Measurements from ENCODE around the gene ARID1B. TPM values are rescaled to one million over a fixed set of nuclear protein-coding genes. Genes with fewer than 3 reads are reported as not detected.

ARID1B gene
- total and polyA plus RNA-seq, 10 donors: 17.7 to 223 (median 141) TPM

DNA sequence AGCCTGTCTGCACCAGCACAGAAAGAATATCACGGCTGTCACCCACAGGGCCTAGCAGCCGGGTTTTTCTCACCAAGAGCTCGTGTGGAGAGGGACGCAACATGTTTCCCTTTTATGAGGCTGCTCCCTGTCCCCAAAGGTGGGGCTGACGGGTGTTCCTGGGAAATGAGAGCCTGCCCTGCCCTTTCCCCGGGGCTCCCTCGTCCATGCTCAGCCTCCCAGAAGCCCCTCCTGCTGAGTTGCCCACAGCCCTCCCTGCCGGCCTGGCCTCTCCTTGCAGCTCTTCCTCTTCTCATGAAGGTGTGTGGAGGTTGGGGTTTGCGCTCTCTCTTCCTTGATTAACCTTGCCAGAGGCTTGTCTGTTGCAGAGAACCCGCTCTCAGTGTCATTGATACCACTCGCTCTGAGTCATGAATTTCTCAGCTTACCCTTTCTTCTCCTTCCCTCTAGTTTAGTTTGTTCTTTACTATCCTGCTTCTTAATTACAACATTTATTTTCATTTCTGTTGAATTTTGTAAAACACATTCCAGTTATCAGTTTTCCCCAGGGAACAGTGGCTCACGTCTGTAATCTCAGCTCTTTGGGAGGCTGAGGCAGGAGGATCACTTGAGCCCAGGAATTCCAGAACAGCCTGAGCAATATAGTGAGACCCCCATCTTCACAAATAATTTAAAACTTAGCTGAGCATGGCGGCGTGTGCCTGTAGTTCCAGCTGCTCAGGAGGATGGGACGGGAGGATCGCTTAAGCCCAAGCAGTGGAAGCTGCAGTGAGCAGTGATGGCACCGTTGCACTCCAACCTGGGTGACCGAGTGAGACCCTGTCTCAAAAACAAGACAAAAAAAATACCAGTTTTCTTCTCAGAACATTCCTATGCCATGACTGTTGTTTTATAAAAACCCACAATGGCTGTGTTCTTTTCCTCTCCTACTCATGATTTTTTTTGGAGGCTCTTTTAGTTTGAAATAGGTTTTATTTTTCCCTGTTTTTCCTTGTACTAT lies 442.3 kb downstream of the ARID1B start:
- Histone ChIP-seq H3K9me3 (no peaks in the 10 kb centered on the region), H3K4me1 (peaks cover 11 to 45% (median 31%) of the 10 kb centered on the region in 6 donors), H3K27me3 (replicated peaks in 1 of 7) (peaks cover 0 to 3% (median 0%) of the 10 kb centered on the region in 7 donors), H3K27ac (no peak overlapping the region), H3K36me3 (no peaks in the 10 kb centered on the region), H3K4me3 (no peak overlapping the region)
- no peak for TF ChIP-seq POLR2AphosphoS5 (IDR thresholded peaks at IDR 0.05)
- TF ChIP-seq, protein P1, sequence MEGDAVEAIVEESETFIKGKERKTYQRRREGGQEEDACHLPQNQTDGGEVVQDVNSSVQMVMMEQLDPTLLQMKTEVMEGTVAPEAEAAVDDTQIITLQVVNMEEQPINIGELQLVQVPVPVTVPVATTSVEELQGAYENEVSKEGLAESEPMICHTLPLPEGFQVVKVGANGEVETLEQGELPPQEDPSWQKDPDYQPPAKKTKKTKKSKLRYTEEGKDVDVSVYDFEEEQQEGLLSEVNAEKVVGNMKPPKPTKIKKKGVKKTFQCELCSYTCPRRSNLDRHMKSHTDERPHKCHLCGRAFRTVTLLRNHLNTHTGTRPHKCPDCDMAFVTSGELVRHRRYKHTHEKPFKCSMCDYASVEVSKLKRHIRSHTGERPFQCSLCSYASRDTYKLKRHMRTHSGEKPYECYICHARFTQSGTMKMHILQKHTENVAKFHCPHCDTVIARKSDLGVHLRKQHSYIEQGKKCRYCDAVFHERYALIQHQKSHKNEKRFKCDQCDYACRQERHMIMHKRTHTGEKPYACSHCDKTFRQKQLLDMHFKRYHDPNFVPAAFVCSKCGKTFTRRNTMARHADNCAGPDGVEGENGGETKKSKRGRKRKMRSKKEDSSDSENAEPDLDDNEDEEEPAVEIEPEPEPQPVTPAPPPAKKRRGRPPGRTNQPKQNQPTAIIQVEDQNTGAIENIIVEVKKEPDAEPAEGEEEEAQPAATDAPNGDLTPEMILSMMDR (IDR thresholded peaks at IDR 0.05 in 8 of 11, conservative IDR thresholded peaks at IDR 0.05 in 3 of 11): no peak
- no peak for TF ChIP-seq POLR2A (IDR thresholded peaks at IDR 0.05)
- DNase-seq: peak; percentile 71
- intact Hi-C loops (cut with DNase I; ENCODE audit: low total_unique reads): no loop called here
- 88 to 92% (median 89%) methylated on average over 18 of the region's 18 CpGs for WGBS, 5 donors

- no peaks in the 10 kb centered on the region for H3K9me3 ChIP-seq
- 46 to 84% (median 74%) methylated on average over 1 of the region's 1 CpG for WGBS, 5 donors
- H3K27ac ChIP-seq: peak overlapping the region in 1 of 8 donors; percentile 52
- no peak for DNase-seq
- peak overlapping the region in 6 of 8 donors; percentile 31 to 69 (median 37) for H3K4me3 ChIP-seq
- peaks cover 0 to 3% (median 0%) of the 10 kb centered on the region in 7 donors for H3K27me3 ChIP-seq (replicated peaks in 1 of 7)
- H3K4me1 ChIP-seq: peaks cover 11 to 55% (median 34%) of the 10 kb centered on the region in 6 donors
- TF ChIP-seq POLR2AphosphoS5 (IDR thresholded peaks at IDR 0.05) (no peak), POLR2A (IDR thresholded peaks at IDR 0.05) (no peak)
- TF ChIP-seq, protein P1 (IDR thresholded peaks at IDR 0.05 in 8 of 11, conservative IDR thresholded peaks at IDR 0.05 in 3 of 11): no peak
- intact Hi-C loops (cut with DNase I; ENCODE audit: low total_unique reads): no loop called here
- H3K36me3 ChIP-seq: no peaks in the 10 kb centered on the region
Observed at GRCh38 chr6:157220485-157220884, 443.3 kb downstream of the ARID1B start.

GRCh38 chr6:157221049-157221816 lies 444.1 kb downstream of the ARID1B start:
- Histone ChIP-seq H3K36me3 (no peaks in the 10 kb centered on the region), H3K27me3 (replicated peaks in 1 of 7) (peaks cover 0 to 3% (median 0%) of the 10 kb centered on the region in 7 donors), H3K9me3 (no peaks in the 10 kb centered on the region), H3K4me1 (peaks cover 11 to 59% (median 37%) of the 10 kb centered on the region in 6 donors), H3K4me3 (peak overlapping the region; percentile 21 to 69 (median 34)), H3K27ac (peak overlapping the region in 4 of 8 donors; percentile 9 to 52 (median 32))
- peak; percentile 95 for DNase-seq
- WGBS, 5 donors: 23 to 31% (median 26%) methylated on average over 39 to 41 of the region's 41 CpGs
- intact Hi-C loops (cut with DNase I; ENCODE audit: low total_unique reads): no loop called here
- no peak for TF ChIP-seq POLR2A (IDR thresholded peaks at IDR 0.05)
- TF ChIP-seq, protein P1 (IDR thresholded peaks at IDR 0.05 in 8 of 11, conservative IDR thresholded peaks at IDR 0.05 in 3 of 11): peak in 4 of 11 experiments; percentile 17 to 38 (median 29)
- TF ChIP-seq POLR2AphosphoS5 (IDR thresholded peaks at IDR 0.05): peak; percentile 28 to 69 (median 61)
